GM18526 (cell line): Measurements from ENCODE around the gene RLF.

Experiments used
- POLR2A ChIP-seq: IDR thresholded peaks from 3 replicates; pipeline ENCODE4 v1.6.1; 2011; ENCODE audit not compliant: insufficient read length; ENCODE audit errors: extremely low read depth

The RLF gene

GRCh38 chr1:40274331-40274730, 113.1 kb downstream of the RLF start:
- no peak for TF ChIP-seq POLR2A

- no peak for TF ChIP-seq POLR2A
Measured at GRCh38 chr1:40276122-40276521, 114.9 kb downstream of the RLF start.

- no peak for TF ChIP-seq POLR2A
Measured at GRCh38 chr1:40281853-40282252, 120.7 kb downstream of the RLF start.
